ENCODE data around the gene HSP90AB1. TPM values are rescaled to one million over a fixed set of nuclear protein-coding genes. Genes with fewer than 3 reads are reported as not detected.

HSP90AB1 gene
- total RNA-seq, 2 experiments from 2014 or later = 2,498 to 2,524 TPM

DNA sequence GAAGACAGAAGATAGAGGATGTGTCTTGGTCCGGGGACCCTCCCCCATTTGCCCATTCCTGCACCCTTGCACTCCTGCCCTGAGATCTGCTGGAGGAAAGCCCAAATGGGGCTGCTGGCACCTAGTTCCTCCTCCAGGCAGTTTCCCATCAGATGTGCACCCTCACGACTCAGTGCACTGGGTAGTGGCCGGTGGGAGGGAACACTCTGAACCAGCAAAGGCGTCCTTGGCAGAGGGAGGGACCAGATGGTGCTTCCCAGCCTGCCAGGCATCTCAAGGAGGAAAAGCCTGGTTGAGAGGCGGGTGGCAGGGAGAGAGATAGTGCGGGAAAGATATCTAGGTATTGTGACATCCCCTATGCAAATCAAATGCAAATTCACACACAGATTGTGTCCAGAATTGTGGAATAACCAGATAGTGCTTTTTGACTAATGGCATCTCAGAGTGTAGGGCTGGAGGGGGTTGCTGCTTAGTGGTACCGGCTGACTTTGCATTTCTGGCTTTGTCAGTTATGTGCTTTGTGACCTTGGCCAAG lies 42.9 kb downstream of the HSP90AB1 start:
- no peak for DNase-seq
- no peaks in the 10 kb centered on the region for H3K9me3 Mint-ChIP-seq

DNA sequence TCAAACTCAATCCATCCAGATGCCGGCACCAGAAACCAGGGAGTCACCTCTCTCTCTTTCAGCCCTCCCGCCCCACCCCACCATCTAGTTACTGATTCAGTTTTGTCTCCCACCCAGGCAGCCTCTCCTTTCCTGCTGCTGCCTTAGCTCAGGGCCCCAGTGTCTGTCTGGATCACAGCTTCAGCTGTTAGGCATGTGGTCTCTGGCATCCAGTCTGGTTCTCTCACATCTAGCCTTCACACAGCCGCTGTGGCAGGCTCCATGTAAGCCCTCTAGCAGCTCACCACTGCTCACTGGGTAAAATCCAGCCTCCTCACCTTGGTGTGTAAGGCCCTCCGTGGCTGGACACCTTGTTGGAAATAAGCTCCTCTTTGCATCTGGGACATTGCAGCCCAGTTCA lies 44.9 kb downstream of the HSP90AB1 start:
- Mint-ChIP-seq H3K4me1 (no peaks in the 10 kb centered on the region), H3K36me3 (no peaks in the 10 kb centered on the region), H3K27me3 (peaks cover 80% of the 10 kb centered on the region), H3K4me3 (no peak overlapping the region), H3K9me3 (no peaks in the 10 kb centered on the region), H3K27ac (no peak overlapping the region)
- no peak for DNase-seq

More for the DNA sequence above, 42.9 kb downstream of the HSP90AB1 start:
- Mint-ChIP-seq H3K4me3 (no peak overlapping the region), H3K27ac (no peak overlapping the region), H3K36me3 (no peaks in the 10 kb centered on the region), H3K4me1 (no peaks in the 10 kb centered on the region), H3K27me3 (peaks cover 73% of the 10 kb centered on the region)

DNA sequence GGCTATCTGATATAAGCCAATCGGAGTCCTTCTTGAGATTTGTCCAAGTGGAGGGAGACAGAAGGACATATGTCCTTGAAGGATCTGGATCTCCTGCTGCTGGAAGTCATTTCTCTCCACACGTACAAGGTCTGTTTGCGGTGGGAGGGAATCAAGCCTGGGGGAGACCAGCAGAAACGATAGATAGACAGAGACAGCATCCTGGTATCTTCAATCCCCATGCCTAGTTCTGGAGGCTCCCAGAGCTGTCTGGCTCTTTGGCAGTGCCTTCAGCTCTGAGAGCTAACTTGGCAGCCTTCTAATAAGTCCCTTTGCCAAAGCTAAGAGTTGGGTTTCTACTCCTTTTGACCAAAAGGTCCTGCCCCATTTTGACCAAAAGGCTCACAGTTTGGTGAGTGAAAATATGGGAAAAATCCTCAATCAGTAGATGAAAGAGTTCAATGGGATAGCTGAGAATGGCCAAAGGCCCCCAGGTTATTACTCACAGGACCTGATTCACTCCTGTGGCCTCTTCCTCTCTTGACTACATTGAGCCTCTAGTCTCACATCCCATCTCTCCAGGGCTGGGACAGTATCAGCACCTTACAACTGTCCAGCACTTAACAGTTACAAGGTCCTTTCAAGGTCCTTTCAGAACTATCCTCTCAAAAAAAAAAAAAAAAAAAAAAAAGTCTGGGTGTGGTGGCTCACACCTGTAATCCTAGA lies 45.9 kb downstream of the HSP90AB1 start:
- Mint-ChIP-seq H3K9me3 (no peaks in the 10 kb centered on the region), H3K27me3 (peaks cover 77% of the 10 kb centered on the region), H3K4me3 (no peak overlapping the region), H3K27ac (no peak overlapping the region), H3K36me3 (no peaks in the 10 kb centered on the region), H3K4me1 (peaks cover 1% of the 10 kb centered on the region)
- DNase-seq = no peak

DNA sequence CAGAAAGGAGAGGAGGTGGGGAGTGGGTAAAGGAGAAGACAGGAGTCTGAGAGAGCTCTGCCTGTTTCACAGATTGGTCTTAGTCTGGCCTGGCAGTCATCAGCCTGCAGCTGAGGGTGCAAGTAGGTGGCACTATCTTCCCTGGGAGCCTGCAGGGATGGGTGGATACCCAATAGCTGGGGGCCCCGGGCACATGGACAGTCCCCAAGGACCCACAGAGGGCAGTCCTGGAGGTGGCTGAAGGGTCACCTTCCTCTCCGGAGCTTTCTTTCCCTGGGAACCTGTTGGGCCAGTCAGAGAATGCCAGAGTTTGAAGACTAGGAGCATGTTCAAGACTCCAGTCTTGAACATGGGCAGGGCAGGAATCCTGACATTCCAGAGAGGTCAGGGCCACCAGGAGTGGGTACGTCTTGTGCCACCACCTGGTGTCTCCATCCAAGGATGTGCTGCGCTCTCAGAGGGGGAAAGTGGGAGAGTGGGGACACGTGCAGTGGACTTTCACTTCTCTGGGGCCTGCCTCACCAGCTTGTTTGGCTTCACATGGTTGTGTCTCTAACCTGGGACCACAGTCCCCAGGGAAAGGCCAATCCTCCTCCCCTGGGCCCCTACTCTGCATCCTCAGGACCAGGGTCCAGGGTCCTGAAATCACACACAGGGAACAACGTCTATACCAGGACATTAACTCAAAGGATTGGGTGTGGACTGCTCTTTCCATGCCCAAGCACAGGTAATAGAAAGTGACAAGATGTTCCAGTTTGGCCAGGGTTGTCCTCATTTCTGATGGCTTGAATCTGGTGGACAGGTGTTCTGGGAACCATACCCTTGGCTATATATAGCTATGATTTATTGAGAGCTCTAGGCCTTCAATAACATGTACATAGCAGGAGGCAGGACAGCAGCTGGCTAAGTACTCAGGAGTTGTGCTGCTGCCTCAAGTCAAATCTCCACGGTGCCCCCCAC lies 48.2 kb downstream of the HSP90AB1 start:
- Mint-ChIP-seq H3K36me3 (peaks cover 5% of the 10 kb centered on the region), H3K4me1 (peaks cover 6% of the 10 kb centered on the region), H3K27me3 (peaks cover 72% of the 10 kb centered on the region), H3K4me3 (no peak overlapping the region), H3K9me3 (no peaks in the 10 kb centered on the region), H3K27ac (no peak overlapping the region)
- no peak for DNase-seq

DNA sequence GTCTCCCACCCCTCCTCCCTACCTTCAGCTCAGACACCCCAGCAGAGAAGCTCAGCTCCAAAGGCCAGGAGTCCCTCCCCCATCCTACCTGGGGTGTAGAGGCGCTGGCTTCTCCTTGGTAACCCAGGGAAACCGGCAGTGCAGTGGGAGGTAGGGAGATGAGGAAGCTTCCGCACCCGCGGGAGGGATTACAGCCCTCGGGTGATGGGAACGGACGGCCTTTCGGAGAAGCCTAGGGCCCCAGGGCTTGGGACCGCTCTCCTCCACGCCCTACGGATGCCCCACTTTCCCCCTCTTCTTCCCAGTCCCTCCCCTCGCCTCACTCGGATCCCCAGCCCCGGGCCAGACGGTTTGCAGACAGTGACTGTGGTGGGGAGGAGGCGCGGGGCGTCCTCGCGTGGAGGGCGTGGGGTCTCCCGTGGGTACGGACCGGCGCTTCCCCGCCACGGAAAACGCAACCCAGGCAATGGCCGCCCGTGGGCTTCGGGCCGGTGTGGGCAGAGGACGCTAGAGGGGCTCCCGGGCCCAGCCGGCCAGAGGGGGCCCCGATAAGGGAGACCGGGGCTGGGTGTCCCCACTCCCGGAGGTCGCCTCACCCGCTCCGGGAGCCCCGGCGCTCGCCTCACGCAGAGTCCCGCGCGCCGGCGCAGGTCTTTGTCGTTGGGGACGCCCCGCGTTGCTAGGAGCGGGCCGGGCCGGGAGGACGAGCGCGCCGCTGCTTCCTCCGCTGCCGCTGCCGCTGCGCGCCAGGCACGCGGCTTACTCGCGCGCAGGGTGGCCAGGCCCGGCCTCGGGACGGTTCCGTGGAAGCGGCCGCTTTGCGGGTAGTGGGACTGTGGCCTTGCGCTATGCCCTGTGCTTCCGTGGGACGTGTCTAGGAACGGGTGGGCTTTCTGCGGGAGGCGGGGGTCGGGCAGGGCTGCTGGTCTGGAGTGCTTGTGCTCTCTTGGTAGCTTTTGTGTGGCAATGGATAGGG lies 50.5 kb downstream of the HSP90AB1 start:
- Mint-ChIP-seq H3K36me3 (peaks cover 16% of the 10 kb centered on the region), H3K4me1 (peaks cover 6% of the 10 kb centered on the region), H3K27me3 (peaks cover 53% of the 10 kb centered on the region), H3K4me3 (peak overlapping the region; percentile 58), H3K27ac (no peak overlapping the region), H3K9me3 (no peaks in the 10 kb centered on the region)
- DNase-seq = peak; percentile 63

DNA sequence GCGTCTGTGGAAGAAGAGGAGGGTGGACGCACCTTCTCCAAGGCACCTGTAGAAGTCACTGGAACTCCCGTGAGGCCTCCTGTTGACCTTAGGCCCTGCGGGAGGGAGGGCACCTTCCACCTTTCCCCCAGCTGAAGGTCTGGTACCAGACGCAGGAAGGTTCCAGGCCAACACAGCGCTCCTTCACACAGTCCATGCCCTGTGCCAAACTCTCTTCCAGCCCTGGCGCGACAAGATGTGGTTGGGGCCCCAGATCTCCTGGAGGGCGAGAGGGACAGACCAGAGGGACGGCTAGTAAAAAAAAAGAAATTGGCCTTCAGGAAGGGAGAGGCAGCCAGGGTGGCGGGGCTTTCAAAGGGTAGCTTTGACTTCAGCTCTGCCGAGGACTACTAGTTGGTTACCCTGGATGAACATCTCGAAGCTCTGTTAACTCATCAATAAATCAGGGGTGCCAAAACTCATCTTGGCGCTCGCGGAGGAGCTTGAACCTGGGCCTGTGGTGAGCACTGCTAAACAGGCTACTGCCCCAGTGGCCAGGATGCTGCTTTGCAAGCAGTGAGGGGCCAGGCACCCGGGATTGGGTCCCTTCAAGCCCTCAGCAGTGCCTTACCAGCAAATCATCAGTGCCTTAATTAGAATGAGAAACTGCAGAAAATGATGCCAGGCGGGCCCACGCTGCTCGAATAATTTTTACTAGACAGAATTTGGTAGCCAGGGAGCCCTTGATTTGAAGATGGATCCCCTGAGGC lies 51.3 kb downstream of the HSP90AB1 start:
- peaks cover 16% of the 10 kb centered on the region for H3K36me3 Mint-ChIP-seq
- H3K9me3 Mint-ChIP-seq = no peaks in the 10 kb centered on the region
- H3K4me3 Mint-ChIP-seq = peak overlapping the region; percentile 58
- H3K4me1 Mint-ChIP-seq = peaks cover 6% of the 10 kb centered on the region
- H3K27me3 Mint-ChIP-seq = peaks cover 44% of the 10 kb centered on the region
- H3K27ac Mint-ChIP-seq = no peak overlapping the region
- no peak for DNase-seq

DNA sequence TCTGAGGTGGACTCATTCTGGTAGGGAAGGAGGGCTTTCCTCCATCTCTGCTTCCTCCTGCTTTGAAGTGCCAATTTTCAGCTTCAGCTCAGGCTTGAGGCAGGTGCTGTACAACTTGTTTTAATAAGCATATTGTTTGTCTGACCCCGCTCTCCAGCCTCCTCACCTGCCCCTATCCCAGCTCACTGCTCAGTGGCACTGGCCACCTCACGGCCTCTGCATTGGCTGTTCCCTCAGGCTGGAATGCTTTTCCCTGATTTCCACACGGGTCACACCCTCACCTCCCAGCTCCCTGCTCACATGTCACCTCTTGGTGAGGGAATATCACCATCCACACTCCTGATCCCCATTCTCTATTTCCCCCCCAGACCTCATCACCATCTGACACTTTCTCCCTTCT lies 52.0 kb downstream of the HSP90AB1 start:
- Mint-ChIP-seq H3K4me1 (peaks cover 6% of the 10 kb centered on the region), H3K4me3 (no peak overlapping the region), H3K36me3 (peaks cover 18% of the 10 kb centered on the region), H3K27ac (peak overlapping the region; percentile 3), H3K27me3 (peaks cover 38% of the 10 kb centered on the region), H3K9me3 (no peaks in the 10 kb centered on the region)
- DNase-seq = no peak

DNA sequence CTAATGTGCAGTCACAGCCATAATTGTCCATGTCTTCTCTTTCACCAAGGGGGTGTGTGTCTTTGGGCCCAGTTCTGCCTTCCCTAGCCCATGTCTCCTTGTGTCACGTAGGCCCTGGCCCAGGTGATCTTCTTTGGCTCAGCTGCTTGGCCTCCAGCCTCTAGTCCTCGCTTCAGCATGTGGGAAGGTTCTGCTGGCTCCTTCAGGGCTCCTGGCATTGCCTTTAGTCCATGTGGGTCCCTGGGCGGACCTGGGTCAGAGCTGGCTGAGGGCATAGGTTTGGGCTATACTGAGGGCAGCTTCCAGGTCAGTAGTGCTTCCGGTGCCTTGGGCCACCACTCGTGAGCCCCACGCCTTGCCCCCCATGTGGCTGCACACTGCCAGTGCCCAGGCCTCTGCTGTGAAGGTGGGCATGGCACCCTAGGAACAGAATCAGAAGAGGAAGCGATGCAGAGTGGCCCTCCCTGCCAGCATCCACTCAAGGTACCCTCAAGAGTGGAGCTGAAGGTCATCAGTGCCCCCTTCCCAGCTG lies 53.5 kb downstream of the HSP90AB1 start:
- no peak for DNase-seq
- no peak overlapping the region for H3K4me3 Mint-ChIP-seq
- no peak overlapping the region for H3K27ac Mint-ChIP-seq
- H3K36me3 Mint-ChIP-seq = peaks cover 19% of the 10 kb centered on the region
- H3K4me1 Mint-ChIP-seq = peaks cover 6% of the 10 kb centered on the region
- H3K9me3 Mint-ChIP-seq = no peaks in the 10 kb centered on the region
- peaks cover 23% of the 10 kb centered on the region for H3K27me3 Mint-ChIP-seq

DNA sequence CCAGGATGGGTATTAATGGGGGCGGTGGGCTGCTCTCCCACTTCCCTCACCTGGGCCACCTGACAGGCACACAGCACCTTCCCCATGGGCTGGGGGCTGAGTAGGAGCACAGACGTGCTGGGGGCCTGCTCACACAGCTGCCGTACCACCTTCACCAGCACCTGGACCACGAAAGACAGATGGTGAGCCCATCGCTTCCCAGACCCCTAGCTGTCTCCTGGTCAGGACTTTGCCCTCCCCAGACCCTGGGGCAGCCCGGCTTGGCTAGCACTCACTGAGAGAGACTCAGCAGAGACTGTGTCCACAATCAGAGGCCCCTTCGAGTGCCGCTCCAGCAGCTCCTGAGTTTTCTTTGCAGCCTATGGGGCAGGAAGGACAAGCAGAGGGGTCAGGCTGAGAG lies 54.2 kb downstream of the HSP90AB1 start:
- peaks cover 6% of the 10 kb centered on the region for H3K4me1 Mint-ChIP-seq
- H3K9me3 Mint-ChIP-seq = no peaks in the 10 kb centered on the region
- H3K27me3 Mint-ChIP-seq = peaks cover 18% of the 10 kb centered on the region
- peaks cover 21% of the 10 kb centered on the region for H3K36me3 Mint-ChIP-seq
- no peak overlapping the region for H3K4me3 Mint-ChIP-seq
- DNase-seq = no peak
- H3K27ac Mint-ChIP-seq = no peak overlapping the region

DNA sequence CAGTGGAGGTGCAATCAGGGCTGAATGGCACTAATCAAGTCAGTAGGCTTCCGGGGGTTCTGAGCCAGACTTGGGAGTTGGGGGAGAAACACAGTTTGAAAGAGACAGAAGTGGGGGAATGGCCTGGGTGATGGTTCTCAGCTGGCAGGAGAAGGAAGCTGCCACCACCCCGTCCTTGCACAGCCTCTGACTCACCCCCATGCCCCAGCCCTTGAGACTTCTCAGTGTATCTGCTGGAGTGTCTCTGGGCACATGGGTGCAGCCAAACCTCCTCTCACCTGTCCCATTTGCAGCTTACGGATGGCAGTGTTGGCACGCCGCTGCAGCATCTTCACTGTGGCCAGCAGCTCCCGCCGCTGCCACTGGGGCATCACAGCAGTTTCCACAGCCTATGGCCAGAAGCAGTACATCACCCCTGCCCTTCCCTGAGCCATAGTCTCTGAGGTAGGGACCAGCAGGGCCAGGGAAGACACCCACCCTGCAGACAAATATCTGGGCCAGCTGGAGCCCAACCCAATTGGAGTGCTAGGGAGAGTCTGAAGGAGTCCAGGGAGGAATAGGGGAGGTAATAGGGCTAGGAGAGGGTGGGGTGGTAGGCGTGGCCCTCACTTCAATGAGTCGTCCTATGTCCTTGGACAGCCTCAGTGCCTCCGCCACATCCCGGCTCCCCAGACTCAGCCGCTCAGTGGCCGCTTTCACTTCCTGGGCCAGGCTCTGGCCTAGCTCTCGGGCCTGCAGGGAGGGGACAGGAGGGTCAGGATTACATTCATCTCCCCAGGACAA lies 55.1 kb downstream of the HSP90AB1 start:
- no peak overlapping the region for H3K4me3 Mint-ChIP-seq

DNA sequence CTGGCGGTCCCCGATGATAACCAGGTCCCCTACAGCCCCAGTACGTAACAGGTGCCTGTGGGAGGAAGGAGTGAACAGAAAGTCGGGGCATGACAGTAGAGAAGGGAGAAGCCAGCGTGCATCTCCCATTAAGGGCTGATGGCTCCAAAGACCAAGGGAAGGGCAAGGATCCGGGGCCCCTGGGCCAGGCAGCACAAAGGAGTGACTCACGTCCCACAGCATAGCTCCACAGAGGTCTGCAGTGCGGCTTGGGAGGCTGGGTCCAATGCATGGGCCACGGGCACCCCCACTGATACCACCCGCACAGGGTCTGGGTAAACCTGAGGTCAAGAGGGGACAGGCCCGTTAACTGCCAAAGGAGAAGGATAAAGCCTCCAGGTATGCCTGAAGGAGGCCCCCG lies 56.0 kb downstream of the HSP90AB1 start:
- H3K36me3 Mint-ChIP-seq = peaks cover 21% of the 10 kb centered on the region
- H3K27me3 Mint-ChIP-seq = peaks cover 5% of the 10 kb centered on the region
- no peaks in the 10 kb centered on the region for H3K9me3 Mint-ChIP-seq
- peaks cover 4% of the 10 kb centered on the region for H3K4me1 Mint-ChIP-seq
- no peak for DNase-seq
- no peak overlapping the region for H3K4me3 Mint-ChIP-seq
- no peak overlapping the region for H3K27ac Mint-ChIP-seq

More for the DNA sequence above, 55.1 kb downstream of the HSP90AB1 start:
- peaks cover 6% of the 10 kb centered on the region for H3K4me1 Mint-ChIP-seq
- no peak for DNase-seq
- no peaks in the 10 kb centered on the region for H3K9me3 Mint-ChIP-seq
- peaks cover 9% of the 10 kb centered on the region for H3K27me3 Mint-ChIP-seq
- H3K27ac Mint-ChIP-seq = no peak overlapping the region
- H3K36me3 Mint-ChIP-seq = peaks cover 21% of the 10 kb centered on the region

Measured in activated naive CD8-positive, alpha-beta T cell treated with anti-CD3 and anti-CD28 coated beads for 36 hours (primary cell).